ENCODE data around the gene SNX25. TPM values are rescaled to one million over a fixed set of nuclear protein-coding genes. Genes with fewer than 3 reads are reported as not detected.

Gene SNX25
- total RNA-seq, 4 donors from 2014 or later, result 19.9 to 23.8 (median 21.5) TPM

- Histone ChIP-seq H3K4me1 (peaks cover 10 to 16% (median 12%) of the 10 kb centered on the region in 4 donors), H3K9me3 (no peaks in the 10 kb centered on the region), H3K4me3 (no peak overlapping the region), H3K27ac (replicated peaks in 1 of 4) (no peak overlapping the region), H3K36me3 (no peaks in the 10 kb centered on the region), H3K27me3 (no peaks in the 10 kb centered on the region)
- TF ChIP-seq POLR2AphosphoS5 (IDR thresholded peaks at IDR 0.05), result no peak
- TF ChIP-seq POLR2A (IDR thresholded peaks at IDR 0.05; ENCODE audit: low read depth), result no peak
- no peak for TF ChIP-seq EP300 (IDR thresholded peaks at IDR 0.05)
- TF ChIP-seq CTCF (IDR thresholded peaks at IDR 0.05), result no peak
- intact Hi-C loops (cut with DNase I), result loop anchor here (10.0 kb wide), 1 partner anchor 203 kb away; no protein-coding TSS in a partner anchor
- DNase-seq (ENCODE audit: extremely low spot score), result no peak
- 81% methylated on average over 1 of the region's 1 CpG for WGBS
These were observed 182.8 kb downstream of the SNX25 start for GRCh38 chr4:185392156-185392555.

GRCh38 chr4:185394568-185395237 lies 185.3 kb downstream of the SNX25 start:
- Histone ChIP-seq H3K27me3 (no peaks in the 10 kb centered on the region), H3K36me3 (peaks cover 0 to 1% (median 0%) of the 10 kb centered on the region in 4 donors), H3K4me3 (peak overlapping the region; percentile 69 to 90 (median 81)), H3K4me1 (peaks cover 18 to 42% (median 36%) of the 10 kb centered on the region in 4 donors), H3K9me3 (no peaks in the 10 kb centered on the region), H3K27ac (replicated peaks in 1 of 4) (peak overlapping the region; percentile 99 to 100 (median 100))
- TF ChIP-seq POLR2AphosphoS5 (IDR thresholded peaks at IDR 0.05) (no peak), POLR2A (IDR thresholded peaks at IDR 0.05; ENCODE audit: low read depth) (no peak), EP300 (IDR thresholded peaks at IDR 0.05) (no peak), CTCF (IDR thresholded peaks at IDR 0.05) (no peak)
- DNase-seq (ENCODE audit: extremely low spot score), result no peak
- 73% methylated on average over 12 of the region's 12 CpGs for WGBS
- intact Hi-C loops (cut with DNase I), result loop anchor here (5.0 to 10.0 kb wide), 2 partner anchors 192 to 200 kb away; partner anchors contain the start of gene CFAP97

- DNase-seq (ENCODE audit: extremely low spot score), result no peak
These were observed 186.0 kb downstream of the SNX25 start, which contains the start of gene LRP2BP for GRCh38 chr4:185395238-185395955. LRP2BP (minus strand) TSS chr4:185395924; CDS start chr4:185378186, 17,738 bp downstream.

More at GRCh38 chr4:185395238-185395955, 186.0 kb downstream of the SNX25 start, which contains the start of gene LRP2BP:
- H3K27ac ChIP-seq (replicated peaks in 1 of 4), result peak within 1 kb of the TSS; percentile 99 to 100 (median 100)
- no peaks in the 10 kb centered on the region for H3K9me3 ChIP-seq
- intact Hi-C loops (cut with DNase I), result loop anchor here (5.0 to 10.0 kb wide), 2 partner anchors 193 to 199 kb away; partner anchors contain the start of gene CFAP97
- WGBS, result 21% methylated on average over 12 of the region's 12 CpGs
- H3K4me1 ChIP-seq, result peaks cover 18 to 49% (median 38%) of the 10 kb centered on the region in 4 donors
- TF ChIP-seq POLR2A (IDR thresholded peaks at IDR 0.05; ENCODE audit: low read depth) (no peak), EP300 (IDR thresholded peaks at IDR 0.05) (no peak), POLR2AphosphoS5 (IDR thresholded peaks at IDR 0.05) (no peak), CTCF (IDR thresholded peaks at IDR 0.05) (no peak)
- H3K4me3 ChIP-seq, result peak within 1 kb of the TSS; percentile 69 to 90 (median 81)
- H3K36me3 ChIP-seq, result peaks cover 0 to 8% (median 2%) of the 10 kb centered on the region in 4 donors
- no peaks in the 10 kb centered on the region for H3K27me3 ChIP-seq

Measured in esophagus muscularis mucosa (tissue), 4 donors.